GM21619 (cell line): Measurements from ENCODE around the gene GPR153.

ENCODE experiments used
- ATAC-seq: cut with Tn5 transposase; IDR thresholded peaks from one replicate; pipeline ENCODE4 v1.9.1; 2021; ENCODE audit not compliant: unreplicated experiment

Gene GPR153

DNA sequence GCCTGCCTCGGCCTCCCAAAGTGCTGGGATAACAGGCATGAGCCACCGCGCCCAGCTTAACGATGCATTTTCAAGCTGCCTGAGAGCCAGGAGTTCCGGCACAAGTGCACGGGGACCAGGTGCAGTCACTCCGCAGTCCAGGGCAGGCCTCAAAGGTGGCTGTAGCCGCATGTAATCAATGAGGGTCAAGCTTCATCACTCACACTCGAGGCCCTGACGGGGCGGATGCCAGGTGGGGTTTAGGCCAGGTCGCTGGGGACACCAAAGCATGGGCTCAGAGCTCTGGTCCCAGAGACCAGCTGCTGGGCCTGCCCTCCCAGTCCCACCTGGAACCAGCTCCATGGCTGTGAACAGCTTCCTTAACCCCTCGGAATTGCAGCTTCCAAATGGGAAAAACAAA lies 26.1 kb upstream of the GPR153 start:
- ATAC-seq, result no peak

- no peak for ATAC-seq
These were observed 25.4 kb upstream of the GPR153 start for GRCh38 chr1:6286266-6286665.

- no peak for ATAC-seq
These were observed 24.4 kb upstream of the GPR153 start for GRCh38 chr1:6285336-6285735.

DNA sequence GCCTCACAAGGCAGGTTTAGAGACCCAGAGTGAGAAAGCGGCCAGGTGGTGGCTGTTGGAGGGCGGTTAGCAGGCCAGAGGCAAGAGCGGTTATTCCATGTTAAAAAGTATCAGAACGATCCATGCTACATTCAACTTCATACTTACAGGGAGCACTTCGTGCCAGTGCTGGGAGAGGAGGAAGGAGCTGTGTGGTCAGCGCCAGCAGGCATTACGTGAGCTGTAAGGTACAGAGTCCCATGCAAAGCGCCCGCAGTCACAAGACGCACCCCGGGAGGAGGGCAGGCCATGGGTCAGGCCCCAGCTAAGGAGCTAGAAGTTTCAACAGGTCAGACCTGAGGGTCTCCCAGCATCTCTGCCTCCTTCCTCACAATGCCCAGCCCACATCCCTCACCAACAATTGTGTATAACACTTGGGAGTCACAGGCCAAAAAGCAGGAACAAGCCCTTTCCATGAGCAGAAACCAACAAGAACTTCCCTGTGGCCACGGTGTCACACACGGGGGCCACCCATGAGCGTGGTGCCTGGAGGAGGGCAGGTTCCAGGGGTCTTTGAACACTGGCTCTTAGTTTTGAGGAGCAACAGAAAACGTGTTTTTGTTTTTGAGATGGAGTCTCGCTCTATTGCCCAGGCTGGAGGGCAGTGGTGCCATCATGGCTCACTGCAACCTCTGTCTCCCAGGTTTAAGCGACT lies 21.8 kb upstream of the GPR153 start:
- no peak for ATAC-seq

- no peak for ATAC-seq
These were observed 20.9 kb upstream of the GPR153 start for GRCh38 chr1:6281511-6282402.

- no peak for ATAC-seq
These were observed 20.0 kb upstream of the GPR153 start for GRCh38 chr1:6280761-6281451.

DNA sequence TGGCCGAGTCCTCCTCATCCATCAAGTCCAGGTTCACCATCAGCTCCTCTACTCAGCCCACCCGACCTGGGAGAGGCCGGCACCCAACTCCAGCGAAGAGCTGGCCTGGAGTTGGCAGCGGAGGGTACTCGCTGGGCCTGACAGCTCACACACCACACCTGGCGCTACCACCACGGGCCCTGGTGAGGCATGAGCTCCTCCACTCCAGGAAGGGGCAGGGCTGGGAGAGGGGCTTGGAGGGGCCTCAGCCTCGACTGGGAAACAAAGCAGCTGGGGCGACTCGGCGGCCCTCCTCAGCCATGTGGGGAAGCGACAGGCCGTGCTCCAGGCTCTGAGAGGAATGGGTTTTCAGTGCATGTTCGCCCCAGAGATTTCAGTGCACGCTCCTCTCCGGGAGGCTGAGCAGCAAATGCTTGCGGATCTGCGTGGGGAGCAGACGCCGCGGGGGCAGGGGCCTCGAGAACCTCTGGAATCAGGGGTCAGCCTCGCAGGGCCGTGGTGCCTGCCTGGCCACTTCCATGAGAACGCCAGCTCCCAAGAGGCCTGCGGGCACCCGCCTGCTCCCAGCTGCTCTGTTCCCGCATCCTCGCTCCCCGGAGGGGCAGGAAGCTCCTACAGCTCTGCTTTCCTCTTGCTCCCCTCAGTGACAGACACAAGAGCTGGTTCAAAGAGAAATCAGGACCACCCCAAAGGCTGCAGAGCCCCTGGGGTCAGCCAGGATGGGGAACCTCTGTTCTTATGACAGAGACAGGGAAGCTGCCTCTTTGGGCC lies 18.9 kb upstream of the GPR153 start:
- ATAC-seq, result no peak

- no peak for ATAC-seq
These were observed 18.2 kb upstream of the GPR153 start for GRCh38 chr1:6279066-6279465.

GRCh38 chr1:6278263-6278662 lies 17.4 kb upstream of the GPR153 start:
- no peak for ATAC-seq

GRCh38 chr1:6276811-6277555 lies 16.1 kb upstream of the GPR153 start:
- no peak for ATAC-seq

GRCh38 chr1:6275826-6276782 lies 15.2 kb upstream of the GPR153 start:
- ATAC-seq, result no peak

- no peak for ATAC-seq
These were observed 13.8 kb upstream of the GPR153 start for GRCh38 chr1:6274622-6275139.

- no peak for ATAC-seq
These were observed 13.2 kb upstream of the GPR153 start for GRCh38 chr1:6274102-6274501.

- ATAC-seq, result no peak
These were observed 12.5 kb upstream of the GPR153 start for GRCh38 chr1:6273380-6273891.

- no peak for ATAC-seq
These were observed 12.0 kb upstream of the GPR153 start for GRCh38 chr1:6272868-6273267.

- no peak for ATAC-seq
These were observed 11.6 kb upstream of the GPR153 start for GRCh38 chr1:6272452-6272851.

DNA sequence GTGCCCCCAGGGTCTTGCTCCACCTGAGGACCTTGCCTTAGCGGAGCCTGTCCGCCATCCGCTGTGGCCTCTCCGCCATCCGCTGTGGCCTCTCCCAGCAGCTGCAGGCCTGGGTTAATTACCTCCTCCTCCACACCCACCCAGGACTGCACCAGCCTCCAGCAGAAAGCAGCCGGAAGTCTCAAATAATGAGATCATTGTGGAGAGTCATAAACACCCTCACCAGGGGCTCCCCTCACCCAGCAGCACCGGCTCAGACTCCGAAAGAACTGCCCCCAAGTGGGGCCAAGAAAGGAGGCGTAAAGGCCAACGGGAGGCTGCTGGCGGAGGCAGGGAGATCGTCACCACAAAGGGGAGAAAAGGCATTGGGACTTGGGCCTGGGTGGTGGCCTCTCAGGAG lies 10.7 kb upstream of the GPR153 start:
- ATAC-seq, result no peak

- no peak for ATAC-seq
These were observed 10.1 kb upstream of the GPR153 start for GRCh38 chr1:6271006-6271405.

- no peak for ATAC-seq
These were observed 9.5 kb upstream of the GPR153 start for GRCh38 chr1:6270401-6270800.
